Stimulated activated CD4-positive, alpha-beta T cell treated with anti-CD3 and anti-CD28 coated beads, TNF-alpha, amount 100 ng/mL, for 24 hours (primary cell): ENCODE measurements around the gene RPS6KL1.

ENCODE experiments used
- DNase-seq, 3 experiments: peaks; one replicate each; pipeline ENCODE4 v3.0.0-alpha.2; 2020; ENCODE audit warnings: low read depth in 3 of 3

RPS6KL1 gene

DNA sequence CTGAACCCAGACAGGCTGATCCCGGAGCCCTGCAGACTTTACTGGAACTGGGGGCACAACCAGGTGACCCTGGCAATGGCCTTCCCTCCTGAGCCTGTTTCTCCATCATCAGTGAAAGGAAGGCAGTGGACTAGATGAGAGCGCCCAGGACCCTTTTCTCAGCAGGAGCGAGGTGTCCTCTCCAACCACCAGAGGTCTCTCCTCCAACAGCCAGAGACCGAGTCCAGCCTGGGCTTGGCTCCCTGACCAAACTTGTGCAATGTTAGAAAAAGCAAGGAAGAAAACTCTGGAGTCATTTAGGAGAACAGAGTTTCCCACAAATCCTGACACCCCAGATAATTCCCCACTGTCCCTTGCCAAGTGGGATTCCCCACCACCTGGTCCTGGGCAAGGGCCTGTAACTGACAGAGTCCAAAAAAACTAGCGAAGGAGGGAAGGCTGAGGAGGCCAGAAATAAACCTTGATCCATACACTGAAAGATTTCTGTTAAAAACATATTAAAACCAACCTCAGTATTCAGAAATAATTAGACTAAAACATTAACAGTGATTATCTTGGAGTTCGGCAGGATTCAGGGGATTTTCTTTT lies 9.0 kb downstream of the RPS6KL1 start:
- DNase-seq, result no peak

DNA sequence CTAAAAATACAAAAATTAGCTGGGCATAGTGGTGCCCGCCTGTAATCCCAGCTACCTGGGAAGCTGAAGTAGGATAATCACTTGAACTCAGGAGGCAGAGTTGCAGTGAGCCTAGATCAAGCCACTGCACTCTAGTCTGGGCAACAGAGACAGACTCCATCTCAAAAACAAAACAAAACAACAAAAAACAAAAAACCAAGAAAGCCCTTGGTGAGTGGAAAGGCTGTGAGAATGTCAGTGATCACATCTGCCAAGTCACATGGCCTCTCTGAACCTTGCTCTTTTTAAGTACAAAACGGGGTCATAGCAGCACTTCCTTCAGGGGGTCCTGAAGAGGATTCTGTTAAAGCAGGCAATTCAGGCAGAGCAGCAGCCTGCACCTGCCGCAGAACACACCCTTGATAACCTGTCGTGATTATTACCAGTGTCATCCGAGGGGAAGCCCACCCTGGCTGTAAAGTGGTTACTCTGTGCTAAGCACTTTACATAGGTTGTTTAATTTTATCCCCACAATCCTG lies 9.6 kb downstream of the RPS6KL1 start:
- no peak for DNase-seq

DNA sequence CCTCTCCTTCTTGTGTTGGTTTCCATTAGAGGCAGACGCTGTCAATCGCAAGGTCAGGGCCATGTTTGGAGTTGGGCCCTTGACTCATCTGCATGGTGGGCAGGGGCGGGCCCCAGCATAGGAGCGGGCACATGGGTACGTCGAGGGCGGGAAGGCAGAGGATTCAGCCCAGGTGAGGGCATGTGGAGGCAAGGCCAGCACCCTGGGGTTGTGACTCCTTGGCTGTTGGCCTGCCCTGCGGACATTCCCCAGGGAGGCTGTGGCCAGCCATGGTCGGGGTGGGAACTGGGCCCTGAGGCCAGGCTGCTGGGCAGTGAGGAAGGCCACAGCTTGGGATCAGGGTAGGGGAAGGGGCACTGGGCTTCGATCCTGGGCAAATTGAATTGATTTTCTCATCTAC lies 10.3 kb downstream of the RPS6KL1 start:
- DNase-seq, result no peak

DNA sequence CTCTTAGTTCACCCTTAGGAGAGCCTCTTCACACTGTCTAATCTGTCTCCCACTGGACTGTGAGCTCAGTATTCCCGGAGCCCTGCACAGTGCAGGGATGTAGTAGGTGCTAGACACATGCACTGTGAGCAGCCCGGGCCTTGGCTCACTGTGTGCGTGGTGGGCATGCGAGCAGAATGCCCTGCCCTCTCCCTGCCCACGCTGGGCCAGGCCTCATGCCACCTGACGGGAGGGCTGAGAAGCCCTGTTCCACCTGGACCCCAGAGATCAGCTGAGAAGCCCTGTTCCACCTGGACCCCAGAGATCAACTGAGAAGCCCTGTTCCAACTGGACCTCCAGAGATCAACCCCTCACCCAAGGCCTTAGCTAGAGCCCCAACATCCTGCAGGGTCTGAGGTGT lies 10.9 kb downstream of the RPS6KL1 start:
- DNase-seq, result no peak

DNA sequence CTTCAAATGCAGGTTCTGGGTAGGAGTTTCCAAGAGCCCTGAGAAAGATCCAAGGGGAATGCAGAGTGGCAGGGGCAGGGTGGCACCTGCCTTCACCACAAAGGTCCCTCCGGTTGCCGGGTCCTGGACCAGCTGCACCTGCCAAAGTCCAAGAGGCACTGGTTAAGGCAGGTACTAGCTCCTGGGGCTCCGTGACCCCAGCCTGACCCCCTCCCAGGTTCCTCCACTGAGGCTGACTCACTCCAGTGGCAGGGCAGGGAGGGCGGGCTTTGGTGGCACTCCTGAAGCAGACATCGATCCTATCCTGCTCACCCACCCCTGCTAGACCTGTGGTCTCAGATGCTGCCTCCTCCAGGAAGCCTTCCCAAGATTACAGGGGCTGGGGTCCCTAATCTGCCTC lies 11.4 kb downstream of the RPS6KL1 start:
- DNase-seq, result no peak

DNA sequence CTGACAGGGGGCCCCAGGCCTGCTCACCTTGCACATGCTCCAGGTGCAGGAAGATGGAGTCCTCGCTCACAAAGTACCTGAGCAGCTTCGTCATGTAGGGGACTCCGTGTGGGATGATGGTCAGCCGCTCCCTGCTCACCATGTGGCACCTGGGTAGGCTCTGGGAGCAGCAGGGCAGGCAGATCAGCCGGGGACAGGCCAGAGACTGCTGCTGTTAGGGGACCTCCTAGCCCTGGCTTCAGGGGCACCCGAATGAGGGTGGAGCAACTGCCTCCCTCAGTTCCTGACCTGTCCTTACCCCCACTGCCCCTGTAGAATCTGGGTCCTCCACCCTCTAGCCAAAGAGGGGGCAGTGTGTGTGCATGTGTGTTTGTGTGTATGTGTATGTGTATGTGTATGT lies 11.8 kb downstream of the RPS6KL1 start:
- no peak for DNase-seq

DNA sequence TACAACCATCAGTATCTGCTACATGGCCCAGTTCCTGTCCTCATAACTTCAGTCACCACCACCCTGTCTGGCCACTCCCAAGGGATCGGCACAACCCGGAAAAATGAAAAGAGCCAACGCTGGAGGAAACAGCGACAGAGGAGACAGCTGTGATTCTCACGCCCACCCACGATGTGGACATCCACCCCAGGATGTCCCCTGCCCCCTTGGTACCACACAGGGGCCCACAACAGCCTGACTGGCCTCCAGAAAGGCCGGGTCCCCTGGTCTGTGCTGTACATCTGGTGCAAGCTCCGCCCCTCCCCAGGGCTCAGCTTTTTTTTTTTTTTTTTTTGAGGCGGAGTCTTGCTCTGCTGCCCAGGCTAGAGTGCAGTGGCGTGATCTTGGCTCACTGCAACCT lies 12.5 kb downstream of the RPS6KL1 start:
- DNase-seq, result no peak

DNA sequence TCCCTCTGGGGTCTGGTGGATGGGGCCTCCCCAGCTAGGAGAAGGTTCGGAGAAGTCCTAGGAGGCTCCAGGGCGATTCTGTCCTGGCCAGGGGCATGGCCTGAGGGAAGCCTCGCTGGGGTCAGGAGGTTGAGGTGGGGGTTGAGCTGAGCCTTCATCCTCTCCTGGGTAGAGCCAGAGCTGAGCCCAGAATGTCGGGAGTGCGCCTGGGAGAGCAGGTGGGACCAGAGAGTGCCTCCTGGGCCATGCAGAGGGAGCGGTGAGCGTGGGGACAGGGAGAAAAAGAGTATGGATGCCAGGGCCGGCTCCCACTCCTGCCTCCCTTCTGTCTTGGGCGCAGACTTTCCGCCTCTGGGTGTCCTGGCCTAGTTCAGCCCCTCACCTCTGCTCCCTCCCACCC lies 13.1 kb downstream of the RPS6KL1 start:
- DNase-seq, result no peak

DNA sequence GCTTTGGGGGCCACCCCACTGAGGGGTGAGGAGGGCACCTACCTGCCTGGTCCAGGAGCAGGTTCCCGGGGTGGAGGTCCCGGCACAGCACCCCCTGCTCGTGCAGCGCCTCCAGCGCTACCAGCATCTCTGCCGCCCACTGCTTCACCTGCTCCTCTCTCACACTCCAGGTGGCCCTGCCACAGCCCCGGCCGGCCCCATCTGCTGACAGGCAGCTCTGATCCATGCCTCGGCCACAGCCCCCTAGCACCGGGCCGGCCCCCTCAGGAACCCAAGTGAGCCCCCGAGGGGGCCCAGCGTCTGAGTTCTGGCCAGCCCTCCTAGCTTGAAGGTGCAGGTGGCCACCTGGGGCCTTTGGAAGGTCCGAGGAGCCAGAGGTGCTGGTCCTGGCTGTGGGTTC lies 13.6 kb downstream of the RPS6KL1 start:
- no peak for DNase-seq

DNA sequence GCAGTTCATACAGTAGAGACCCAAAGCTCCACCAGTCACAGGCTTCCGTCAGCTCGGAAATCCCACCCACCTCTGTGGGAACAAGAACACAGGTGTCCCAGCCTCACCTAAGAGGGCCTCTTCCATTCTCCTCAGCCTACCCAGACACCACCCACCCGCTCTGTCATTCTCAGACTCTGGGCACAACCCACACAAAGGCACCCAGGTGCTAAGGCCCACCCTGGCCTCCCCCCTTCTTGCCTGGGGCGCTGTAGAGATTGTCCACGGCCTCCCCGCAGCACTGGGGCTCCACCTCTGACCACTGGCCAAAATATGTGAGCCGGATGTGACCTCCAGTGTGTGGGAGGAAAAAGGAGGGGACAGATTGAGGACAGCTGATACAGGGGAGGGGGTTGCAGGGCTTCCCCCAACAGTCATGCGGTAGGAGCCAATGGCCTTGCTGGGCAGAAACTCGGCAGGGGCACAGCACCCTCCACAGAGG lies 14.2 kb downstream of the RPS6KL1 start:
- no peak for DNase-seq

DNA sequence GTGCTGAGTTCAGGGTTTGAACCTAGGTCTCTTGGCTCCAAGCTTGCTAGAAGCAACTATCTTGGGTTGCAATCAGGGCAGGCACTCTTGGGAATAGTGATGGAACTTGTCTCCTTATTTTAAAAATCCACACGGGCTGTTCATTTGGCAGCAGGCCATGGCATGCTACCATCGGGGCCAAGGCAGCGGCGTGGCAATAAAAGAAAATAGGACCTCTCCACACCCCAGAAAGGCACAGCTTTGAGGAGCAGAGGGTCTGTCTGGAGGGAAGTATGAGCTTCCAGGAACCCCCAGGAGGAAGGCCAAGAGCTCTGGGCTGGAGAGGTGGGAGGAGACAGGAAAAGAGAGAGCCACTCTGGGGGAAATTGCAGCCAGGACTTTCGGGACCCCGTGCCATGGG lies 15.3 kb downstream of the RPS6KL1 start:
- no peak for DNase-seq

DNA sequence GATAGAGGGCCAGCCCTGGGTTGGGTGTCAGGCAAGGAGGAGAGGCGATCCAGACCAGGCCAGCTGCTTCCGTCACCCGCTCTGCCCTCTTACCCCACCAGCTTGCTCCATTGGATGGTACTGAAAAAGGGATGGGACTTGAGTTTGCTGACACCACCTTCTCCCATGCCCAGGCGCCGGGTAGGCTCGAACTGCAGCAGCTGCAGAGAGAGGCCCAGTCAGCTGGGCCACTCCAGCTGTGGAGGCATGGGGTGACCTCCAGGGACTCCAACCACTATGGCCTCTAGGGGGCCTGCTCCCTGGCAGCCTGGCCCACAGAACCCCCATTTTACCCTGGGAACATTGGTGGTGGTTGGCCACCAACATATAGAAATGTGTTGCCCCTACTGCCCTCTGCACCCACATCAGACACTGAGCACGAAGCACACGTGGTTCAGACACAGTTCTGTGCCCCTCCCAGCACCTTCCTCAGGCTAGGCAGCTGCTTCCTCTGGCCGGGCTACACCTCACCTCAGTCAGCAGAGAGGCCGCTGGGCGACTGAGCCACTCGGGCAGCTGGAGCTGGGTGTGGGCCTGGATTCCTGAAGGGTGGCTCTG lies 16.0 kb downstream of the RPS6KL1 start:
- no peak for DNase-seq

DNA sequence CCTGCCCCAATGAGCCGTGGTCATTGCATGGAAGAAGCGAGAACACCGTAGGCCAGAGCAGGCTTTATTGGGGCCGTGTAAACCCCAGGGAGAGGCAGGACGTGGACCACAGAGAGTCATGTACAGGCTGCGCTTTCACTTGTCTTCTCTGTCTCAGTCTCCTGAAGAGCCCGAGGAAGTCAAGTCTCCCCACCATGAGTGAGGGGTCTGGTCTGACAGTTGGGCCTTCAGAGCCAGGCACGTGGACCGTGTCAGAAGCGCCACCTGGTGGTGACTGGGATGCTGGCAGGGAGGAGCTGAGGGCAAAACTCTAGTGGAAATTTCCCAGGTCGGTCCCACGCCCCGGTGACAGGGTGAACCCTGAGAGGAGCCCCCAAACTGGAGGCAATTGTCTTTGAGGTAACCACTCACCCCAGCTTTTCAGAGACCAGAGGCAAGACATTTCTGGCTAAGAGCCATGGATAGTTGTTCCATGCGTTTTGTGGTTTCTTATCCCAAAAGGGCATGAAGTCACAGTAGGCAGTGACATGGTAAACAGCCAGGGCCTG lies 17.4 kb downstream of the RPS6KL1 start:
- peak; percentile 62 to 78 (median 70) for DNase-seq

DNA sequence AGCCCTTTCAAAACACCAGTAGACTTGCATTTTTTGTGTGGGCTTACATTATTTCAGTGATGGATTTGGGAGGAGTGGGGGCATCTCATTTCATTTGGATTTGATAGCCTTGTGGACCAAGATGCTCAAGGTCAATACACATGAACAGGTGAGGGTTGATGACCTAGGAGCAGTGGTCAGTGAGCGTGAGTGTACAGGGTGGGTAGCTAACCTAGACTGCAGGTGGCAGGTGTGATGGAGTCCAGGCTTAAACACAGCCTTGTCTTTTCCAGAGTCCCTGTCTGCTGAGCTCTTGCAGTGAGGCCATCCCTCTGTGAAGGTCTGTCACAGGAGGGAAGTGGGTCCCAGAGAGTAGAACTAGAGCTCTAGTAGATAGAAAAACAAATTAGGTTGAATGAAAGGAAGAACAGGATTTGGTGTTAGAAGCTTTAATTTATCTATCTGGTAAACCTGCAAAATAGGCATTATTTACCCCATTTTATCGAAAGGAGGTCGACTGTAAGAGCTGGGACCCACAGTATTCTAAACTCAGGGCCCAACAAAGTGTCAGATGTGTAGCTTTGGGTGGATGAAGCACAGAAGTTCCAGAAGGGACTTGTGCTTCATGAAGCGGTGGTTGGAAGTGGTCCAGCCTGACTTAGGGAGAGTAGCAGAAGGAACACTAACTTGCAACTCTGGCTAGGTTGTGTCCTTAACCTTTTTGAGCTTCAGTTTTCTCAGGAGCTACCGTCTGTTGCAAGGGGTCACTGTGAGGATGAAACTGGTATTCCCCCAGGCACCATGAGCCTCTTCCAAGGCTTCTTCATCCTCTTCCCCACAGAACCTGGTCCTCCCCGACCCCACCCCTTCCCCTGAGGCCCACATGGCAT lies 18.2 kb downstream of the RPS6KL1 start:
- DNase-seq, result no peak

DNA sequence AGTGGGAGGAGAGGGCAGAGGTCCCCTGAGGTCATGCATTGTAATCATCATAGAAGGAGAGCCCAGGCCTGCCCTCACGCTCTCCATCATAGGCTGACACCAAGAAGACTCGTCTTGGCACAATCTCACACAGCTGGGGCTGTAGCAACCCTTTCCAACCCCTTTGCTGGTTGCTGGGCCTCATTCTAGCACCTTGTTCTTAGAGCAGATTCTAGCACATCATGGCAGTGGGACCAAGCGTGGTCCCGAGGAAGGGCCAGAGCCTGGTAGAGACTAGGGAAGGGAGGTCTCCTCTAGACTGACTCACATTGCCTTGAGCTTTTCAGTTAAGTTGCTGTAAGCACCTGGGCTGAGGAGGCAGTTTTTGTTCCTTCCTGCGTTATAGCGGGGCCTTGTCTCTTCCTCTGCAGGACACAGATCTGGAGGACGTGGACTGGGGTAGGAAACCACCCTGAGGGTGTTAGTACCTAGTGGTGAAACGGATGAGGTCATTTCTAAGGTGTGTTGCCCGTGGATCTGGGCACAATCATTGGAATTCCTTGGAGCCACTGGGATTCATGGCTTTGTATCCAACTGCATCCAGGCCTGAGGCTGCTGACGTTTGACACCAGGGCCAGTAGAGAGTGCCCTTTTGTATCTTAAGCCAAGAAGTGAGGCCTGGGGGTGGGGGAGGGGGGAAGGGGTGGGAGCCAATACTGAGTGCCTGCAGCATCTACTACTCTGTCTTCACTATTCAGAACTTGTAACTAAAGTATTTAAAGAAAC lies 19.9 kb downstream of the RPS6KL1 start:
- no peak for DNase-seq

DNA sequence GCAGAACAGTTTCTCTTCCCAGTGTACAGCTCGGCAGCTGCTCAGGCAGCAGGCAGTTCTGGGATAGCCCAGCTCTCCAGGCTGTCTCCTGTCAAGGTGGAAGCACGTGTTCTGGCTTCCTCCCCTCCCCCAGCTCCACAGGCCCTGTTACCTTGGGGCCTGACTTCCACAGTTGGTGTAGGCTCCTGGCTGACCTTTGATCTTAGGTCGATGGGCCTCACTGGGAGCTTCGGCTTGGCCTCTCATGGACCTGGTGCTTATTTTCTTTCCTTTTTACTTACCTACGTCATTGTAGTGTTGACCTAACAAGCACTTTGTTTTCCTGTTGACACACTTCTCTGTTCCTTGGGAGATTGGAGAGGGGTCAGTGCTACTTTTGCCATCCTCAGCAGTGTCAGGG lies 24.4 kb downstream of the RPS6KL1 start:
- no peak for DNase-seq

DNA sequence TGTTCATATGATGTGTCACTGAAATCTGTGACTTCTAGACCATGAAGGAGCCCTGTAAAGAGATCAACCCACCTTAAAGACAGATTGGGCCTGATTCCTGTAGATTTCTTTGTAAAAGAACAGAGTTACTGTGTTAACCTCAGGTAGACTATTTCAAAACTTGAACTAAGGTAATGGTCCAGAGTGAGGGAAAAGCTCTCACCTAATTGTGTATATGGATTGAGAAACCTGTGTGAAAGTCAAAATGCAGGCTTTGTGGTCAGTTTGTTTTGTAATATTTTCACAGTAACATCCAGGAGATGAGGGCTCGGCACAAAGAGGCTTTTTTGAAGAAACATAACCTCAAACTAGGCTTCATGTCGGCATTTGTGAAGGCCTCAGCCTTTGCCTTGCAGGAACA lies 25.0 kb downstream of the RPS6KL1 start:
- no peak for DNase-seq

DNA sequence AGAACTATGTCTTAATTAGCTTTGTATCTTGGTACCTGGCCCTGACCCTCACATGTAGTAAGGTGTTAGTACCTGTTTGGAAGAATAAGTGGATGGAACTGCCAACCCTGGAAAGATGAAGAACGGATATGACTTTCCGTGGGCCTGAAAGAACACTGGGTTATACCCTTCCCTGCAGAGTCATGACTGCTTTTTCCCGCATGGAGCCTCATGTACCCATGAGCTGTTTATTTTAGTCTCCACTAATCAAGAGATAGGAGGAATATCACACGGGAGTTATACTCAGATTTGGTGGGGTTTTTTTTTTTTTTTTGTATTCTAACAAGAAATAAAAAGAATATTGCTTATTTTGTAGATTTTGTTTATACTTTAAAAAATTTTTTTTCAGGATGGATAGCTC lies 25.4 kb downstream of the RPS6KL1 start:
- DNase-seq, result no peak

DNA sequence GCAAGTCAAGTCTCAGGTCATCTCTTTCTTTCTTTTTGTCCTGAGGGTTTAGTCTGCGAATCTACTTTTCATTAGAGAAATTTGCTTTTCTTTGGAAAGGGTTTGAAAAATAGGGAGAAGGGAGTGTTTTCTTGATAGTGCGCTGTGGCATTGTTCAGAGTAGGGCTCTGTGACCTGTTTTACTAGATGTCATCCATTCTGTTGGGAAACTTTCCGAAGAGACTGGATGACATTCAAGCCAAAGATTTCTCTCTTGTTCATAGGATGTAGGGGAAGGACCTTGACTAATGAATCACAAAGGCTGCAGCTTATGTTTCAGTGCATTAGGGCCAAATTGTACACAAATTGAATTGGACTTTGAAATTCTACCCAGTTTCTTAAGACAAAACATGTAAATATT lies 26.7 kb downstream of the RPS6KL1 start:
- no peak for DNase-seq

DNA sequence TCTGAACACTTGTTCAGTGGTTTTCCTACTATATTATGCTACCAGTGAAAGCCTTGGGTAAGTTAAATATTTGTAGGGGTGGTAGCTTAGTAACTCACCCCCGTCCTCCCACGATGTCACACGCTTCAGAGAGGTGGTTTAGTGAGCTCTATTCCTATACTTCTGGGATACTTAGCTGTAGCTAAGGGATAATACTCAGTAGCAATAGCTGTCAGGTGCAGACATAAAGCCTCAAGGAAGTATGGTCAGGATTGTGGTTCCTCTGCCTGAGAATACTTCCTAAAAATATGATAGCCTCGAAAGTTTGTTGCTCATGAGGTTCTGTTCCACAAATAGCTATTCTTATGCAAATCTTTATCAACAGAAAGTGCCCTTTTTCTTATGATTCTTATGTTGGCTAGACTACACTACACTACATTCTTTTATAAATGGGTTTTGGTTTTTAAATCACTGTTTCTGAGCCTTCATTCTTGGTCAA lies 29.4 kb downstream of the RPS6KL1 start:
- DNase-seq, result no peak

DNA sequence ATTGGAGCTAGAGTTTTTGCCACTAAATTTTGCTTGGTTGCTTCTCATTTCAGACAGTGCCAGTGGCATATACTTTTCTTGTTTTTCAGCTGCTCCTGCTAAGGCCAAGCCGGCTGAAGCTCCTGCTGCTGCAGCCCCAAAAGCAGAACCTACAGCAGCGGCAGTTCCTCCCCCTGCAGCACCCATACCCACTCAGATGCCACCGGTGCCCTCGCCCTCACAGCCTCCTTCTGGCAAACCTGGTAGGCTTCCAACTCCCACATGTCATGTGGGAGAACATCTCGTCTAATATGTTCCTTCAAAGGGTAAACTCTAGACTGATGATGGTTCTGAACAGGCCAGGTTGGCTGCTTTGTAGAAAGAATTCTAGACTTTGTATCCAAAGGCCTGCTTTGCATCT lies 30.3 kb downstream of the RPS6KL1 start:
- DNase-seq, result no peak

DNA sequence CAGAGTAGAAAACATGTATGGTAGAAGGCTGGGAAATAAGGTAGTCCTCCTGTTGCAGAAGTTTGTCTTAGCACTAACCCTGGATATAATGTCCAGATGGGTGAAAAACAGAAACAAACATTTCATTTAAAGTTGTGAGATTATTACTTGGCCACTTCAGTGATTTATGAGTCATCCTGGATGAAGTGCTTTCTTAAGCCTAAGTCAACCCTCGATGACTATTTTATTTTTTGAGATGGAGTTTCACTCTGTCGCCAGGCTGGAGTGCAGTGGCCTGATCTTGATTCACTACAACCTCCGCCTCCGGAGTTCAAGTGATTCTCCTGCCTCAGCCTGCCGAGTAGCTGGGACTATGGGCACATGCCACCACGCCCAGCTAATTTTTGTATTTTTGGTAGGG lies 31.2 kb downstream of the RPS6KL1 start:
- DNase-seq, result no peak
